DND-41 (cell line): ENCODE measurements around the gene PACS1.
A peak's percentile ranks its signal among the peaks of the same experiment; 100 is the strongest.

Experiments used
- ATAC-seq: fragments of 200-7000 bp; cut with Tn5 transposase; 3 replicates; pipeline ENCODE4 v1.9.1; 2021; ENCODE audit warnings: low read depth; ENCODE audit not compliant: insufficient read depth
- DNase-seq: peaks from one replicate; pipeline ENCODE4 v3.0.0-alpha.2; 2020
- H2AFZ ChIP-seq: 2 replicates; pipeline ENCODE4 v1.6.0; 2012; ENCODE audit warnings: low read depth, low read length
- H3K27ac ChIP-seq: 2 replicates; pipeline ENCODE4 v1.5.1; 2012; ENCODE audit warnings: low read length, inconsistent platforms
- H3K27me3 ChIP-seq: fragments of 200-600 bp; sonication (generic); 2 replicates; pipeline ENCODE4 v1.6.0; 2012; ENCODE audit warnings: low read length, mild to moderate bottlenecking, inconsistent platforms; ENCODE audit not compliant: insufficient read depth, poor library complexity
- H3K36me3 ChIP-seq: 2 replicates; pipeline ENCODE4 v1.5.1; 2012; ENCODE audit warnings: low read length, inconsistent platforms; ENCODE audit not compliant: insufficient read depth
- H3K4me1 ChIP-seq: 2 replicates; pipeline ENCODE4 v1.5.1; 2012; ENCODE audit warnings: mild to moderate bottlenecking, low read length; ENCODE audit not compliant: insufficient read depth
- H3K4me2 ChIP-seq: 2 replicates; pipeline ENCODE4 v1.6.0; 2012; ENCODE audit warnings: mild to moderate bottlenecking, moderate library complexity, low read length, inconsistent platforms; ENCODE audit not compliant: insufficient read depth
- H3K4me3 ChIP-seq, 2 experiments: fragments of 200-600 bp in 1 of 2; shearing (Covaris generic) in 1 of 2; 2 replicates each; pipeline ENCODE4 v1.5.1; 2012 to 2016; ENCODE audit warnings: inconsistent platforms in 2 of 2, low read length in 2 of 2, mild to moderate bottlenecking in 2 of 2, low read depth in 1 of 2, moderate library complexity in 1 of 2
- H3K79me2 ChIP-seq: 2 replicates; pipeline ENCODE4 v1.6.0; 2012; ENCODE audit warnings: low read length, inconsistent platforms; ENCODE audit not compliant: insufficient read depth
- H3K9ac ChIP-seq: 2 replicates; pipeline ENCODE4 v1.6.0; 2012; ENCODE audit warnings: low read depth, mild to moderate bottlenecking, inconsistent platforms, low read length, moderate library complexity
- H3K9me3 ChIP-seq: 2 replicates; pipeline ENCODE4 v1.5.1; 2012; ENCODE audit warnings: low read length, moderate library complexity, mild to moderate bottlenecking, inconsistent platforms; ENCODE audit not compliant: insufficient read depth, severe bottlenecking
- H4K20me1 ChIP-seq: 2 replicates; pipeline ENCODE4 v1.6.0; 2012; ENCODE audit warnings: low read length; ENCODE audit not compliant: insufficient read depth
- CTCF ChIP-seq: IDR thresholded peaks from 2 replicates; pipeline ENCODE4 v1.5.1; 2012; ENCODE audit warnings: borderline replicate concordance, low read length, moderate library complexity, mild to moderate bottlenecking; ENCODE audit not compliant: poor library complexity, severe bottlenecking; ENCODE audit errors: extremely low read depth
- EZH2 ChIP-seq: IDR thresholded peaks from 3 replicates; pipeline ENCODE4 v1.6.1; 2012; ENCODE audit warnings: borderline replicate concordance, low read depth, mild to moderate bottlenecking, moderate library complexity, low read length, inconsistent platforms; ENCODE audit not compliant: severe bottlenecking

PACS1 gene

GRCh38 chr11:66259225-66259624, 189.2 kb downstream of the PACS1 start:
- Histone ChIP-seq H3K4me1 (peaks cover 30% of the 10 kb centered on the region), H3K27ac (no peak overlapping the region; the same call in 1 of the 2 replicates), H3K9me3 (no peaks in the 10 kb centered on the region), H3K36me3 (peaks cover 57% of the 10 kb centered on the region), H3K27me3 (no peaks in the 10 kb centered on the region), H3K9ac (peak overlapping the region; percentile 91), H4K20me1 (peaks cover 32% of the 10 kb centered on the region), H2AFZ (no peak overlapping the region), H3K79me2 (peaks cover 24% of the 10 kb centered on the region), H3K4me2 (peak overlapping the region; percentile 85), H3K4me3 (peak overlapping the region in 1 of 2 experiments; percentile 94; a peak in 1 of 4 replicates)
- DNase-seq (no peak), ATAC-seq (no peak)
- TF ChIP-seq EZH2 (no peak), CTCF (no peak)

- no peaks in the 10 kb centered on the region for H3K9me3 ChIP-seq
- H4K20me1 ChIP-seq, result peaks cover 32% of the 10 kb centered on the region
- ATAC-seq, result no peak
- DNase-seq, result no peak
- no peaks in the 10 kb centered on the region for H3K27me3 ChIP-seq
- H3K4me2 ChIP-seq, result 0 out of 2 replicates have a peak overlapping the region, but pooled peaks have one; percentile 9
- peaks cover 64% of the 10 kb centered on the region for H3K36me3 ChIP-seq
- H3K4me3 ChIP-seq, result no peak overlapping the region
- no peak overlapping the region for H2AFZ ChIP-seq
- peaks cover 30% of the 10 kb centered on the region for H3K4me1 ChIP-seq
- no peak overlapping the region for H3K27ac ChIP-seq
- peaks cover 24% of the 10 kb centered on the region for H3K79me2 ChIP-seq
- no peak overlapping the region for H3K9ac ChIP-seq
- no peak for TF ChIP-seq CTCF
- no peak for TF ChIP-seq EZH2
These were observed 189.9 kb downstream of the PACS1 start for GRCh38 chr11:66259956-66260355.

- no peak overlapping the region for H3K9ac ChIP-seq
- H3K79me2 ChIP-seq, result peaks cover 24% of the 10 kb centered on the region
- DNase-seq, result no peak
- TF ChIP-seq CTCF, result no peak
- TF ChIP-seq EZH2, result no peak
- no peak overlapping the region for H2AFZ ChIP-seq
- peaks cover 79% of the 10 kb centered on the region for H3K36me3 ChIP-seq
- H3K4me2 ChIP-seq, result no peak overlapping the region
- peaks cover 32% of the 10 kb centered on the region for H4K20me1 ChIP-seq
- no peaks in the 10 kb centered on the region for H3K9me3 ChIP-seq
- H3K4me3 ChIP-seq, result no peak overlapping the region
- H3K27ac ChIP-seq, result no peak overlapping the region
- no peak for ATAC-seq
- H3K4me1 ChIP-seq, result peaks cover 24% of the 10 kb centered on the region
- H3K27me3 ChIP-seq, result no peaks in the 10 kb centered on the region
These were observed 191.5 kb downstream of the PACS1 start for GRCh38 chr11:66261578-66261977.

DNA sequence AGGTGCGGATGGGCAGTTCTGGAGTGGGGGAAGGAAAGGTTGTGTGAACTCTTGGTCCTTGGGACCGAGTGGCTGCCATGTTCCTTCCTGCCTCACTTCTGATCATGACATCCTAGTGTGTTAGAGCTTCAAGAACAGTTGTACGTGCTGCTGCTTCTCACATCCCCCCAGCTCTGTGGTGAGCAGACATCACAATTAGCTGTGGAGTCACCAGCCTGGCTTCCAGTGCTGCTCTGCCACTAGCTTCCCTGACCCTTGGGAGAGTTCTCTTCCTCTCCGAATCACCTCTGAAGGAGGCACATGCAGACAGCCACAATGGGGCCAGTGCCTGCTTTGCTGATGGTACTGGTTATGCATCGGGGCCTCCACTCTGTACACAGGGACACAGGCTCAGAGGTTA, 192.1 kb downstream of the PACS1 start:
- DNase-seq (no peak), ATAC-seq (no peak)
- Histone ChIP-seq H3K4me3 (no peak overlapping the region), H4K20me1 (peaks cover 38% of the 10 kb centered on the region), H3K4me2 (no peak overlapping the region), H3K27ac (no peak overlapping the region), H3K9ac (no peak overlapping the region), H2AFZ (no peak overlapping the region), H3K9me3 (no peaks in the 10 kb centered on the region), H3K36me3 (peaks cover 80% of the 10 kb centered on the region), H3K4me1 (peaks cover 22% of the 10 kb centered on the region), H3K79me2 (peaks cover 24% of the 10 kb centered on the region), H3K27me3 (no peaks in the 10 kb centered on the region)
- TF ChIP-seq CTCF, result no peak
- TF ChIP-seq EZH2, result no peak
